SK-N-SH treated with all-trans-retinoic acid at 6 μM for 48 hours (cell line): ENCODE measurements around the gene SNX32.

Source experiments
- ATAC-seq: fragments of 200-7000 bp; cut with Tn5 transposase; 3 replicates; pipeline ENCODE4 v1.9.1; 2020; ENCODE audit warnings: mild to moderate bottlenecking, moderate library complexity
- ARNTL ChIP-seq: fragments of 450-650 bp; formaldehyde crosslinking; IDR thresholded peaks from 2 replicates; pipeline ENCODE4 v1.5.0; 2020; ENCODE audit warnings: low read depth, mild to moderate bottlenecking, moderate library complexity, borderline replicate concordance
- BACH2 ChIP-seq: fragments of 250-450 bp; sonication (Bioruptor Pico); IDR thresholded peaks from 2 replicates; pipeline ENCODE4 v1.9.0; 2021; ENCODE audit warnings: mild to moderate bottlenecking, borderline replicate concordance
- CREB5 ChIP-seq: fragments of 250-450 bp; sonication (Bioruptor Pico); IDR thresholded peaks from 2 replicates; pipeline ENCODE4 v1.5.1; 2020; ENCODE audit warnings: low read depth, mild to moderate bottlenecking, moderate library complexity
- CSDC2 ChIP-seq: fragments of 250-450 bp; sonication (Bioruptor Pico); IDR thresholded peaks from 2 replicates; pipeline ENCODE4 v1.5.0; 2020; ENCODE audit warnings: mild to moderate bottlenecking, moderate library complexity
- ESRRG ChIP-seq: fragments of 250-450 bp; sonication (Bioruptor Pico); IDR thresholded peaks from 2 replicates; pipeline ENCODE4 v1.6.1; 2021; ENCODE audit warnings: mild to moderate bottlenecking
- GLIS3 ChIP-seq: fragments of 250-450 bp; sonication (Bioruptor Pico); IDR thresholded peaks from 2 replicates; pipeline ENCODE4 v1.5.0; 2020; ENCODE audit warnings: mild to moderate bottlenecking, moderate library complexity
- ISL1 ChIP-seq: fragments of 250-450 bp; sonication (Bioruptor Pico); IDR thresholded peaks from 2 replicates; pipeline ENCODE4 v2.1.2; 2022; ENCODE audit warnings: mild to moderate bottlenecking, moderate library complexity
- OSR1 ChIP-seq: fragments of 250-450 bp; sonication (Bioruptor Pico); IDR thresholded peaks from 2 replicates; pipeline ENCODE4 v1.8.0; 2022; ENCODE audit warnings: moderate library complexity, mild to moderate bottlenecking, inconsistent platforms
- PPARA ChIP-seq: fragments of 250-450 bp; sonication (Bioruptor Pico); IDR thresholded peaks from 2 replicates; pipeline ENCODE4 v1.5.0; 2020; ENCODE audit warnings: mild to moderate bottlenecking, borderline replicate concordance
- SNAI2 ChIP-seq: fragments of 250-450 bp; sonication (Bioruptor Pico); IDR thresholded peaks from 2 replicates; pipeline ENCODE4 v1.5.0; 2020; ENCODE audit warnings: mild to moderate bottlenecking, moderate library complexity
- TCF4 ChIP-seq: fragments of 250-450 bp; sonication (Bioruptor Pico); IDR thresholded peaks from 2 replicates; pipeline ENCODE4 v1.8.0; 2021; ENCODE audit warnings: mild to moderate bottlenecking, moderate library complexity, borderline replicate concordance
- TOX ChIP-seq: fragments of 250-450 bp; sonication (Bioruptor Pico); IDR thresholded peaks from 2 replicates; pipeline ENCODE4 v1.8.0; 2021; ENCODE audit warnings: mild to moderate bottlenecking, moderate library complexity, borderline replicate concordance
- TSHZ2 ChIP-seq: fragments of 250-450 bp; sonication (Bioruptor Pico); IDR thresholded peaks from 2 replicates; pipeline ENCODE4 v1.5.0; 2020; ENCODE audit warnings: mild to moderate bottlenecking, moderate library complexity
- ZC3H10 ChIP-seq: fragments of 250-450 bp; sonication (Bioruptor Pico); IDR thresholded peaks from 2 replicates; pipeline ENCODE4 v1.5.1; 2021; ENCODE audit warnings: mild to moderate bottlenecking, moderate library complexity
- ZFP30 ChIP-seq: fragments of 450-650 bp; formaldehyde crosslinking; IDR thresholded peaks from 2 replicates; pipeline ENCODE4 v1.5.0; 2022; ENCODE audit warnings: mild to moderate bottlenecking, moderate library complexity
- ZNF565 ChIP-seq: fragments of 450-650 bp; formaldehyde crosslinking; conservative IDR thresholded peaks from 2 replicates; pipeline ENCODE4 v1.5.0; 2020; ENCODE audit warnings: low read depth, mild to moderate bottlenecking, moderate library complexity
- ZNF8 ChIP-seq: fragments of 450-650 bp; formaldehyde crosslinking; IDR thresholded peaks from 2 replicates; pipeline ENCODE4 v1.5.0; 2020; ENCODE audit warnings: mild to moderate bottlenecking, moderate library complexity
- TF ChIP-seq, protein P1 (sequence below): fragments of 250-450 bp; sonication (Bioruptor Pico); IDR thresholded peaks from 2 replicates; pipeline ENCODE4 v1.8.0; 2020; ENCODE audit warnings: mild to moderate bottlenecking, moderate library complexity, borderline replicate concordance
- TF ChIP-seq, protein P2 (sequence below): fragments of 250-450 bp; sonication (Bioruptor Pico); IDR thresholded peaks from 2 replicates; pipeline ENCODE4 v1.8.0; 2021; ENCODE audit warnings: low read depth, mild to moderate bottlenecking, moderate library complexity, borderline replicate concordance

SNX32 gene

GRCh38 chr11:65860278-65861164, 26.8 kb downstream of the SNX32 start, which contains the start of gene MUS81:
TSS of gene MUS81 (plus strand) at chr11:65860433. CDS start at chr11:65860754, 321 bp downstream.
- ATAC-seq = peak; percentile 63
- no peak for TF ChIP-seq ZNF565 (CRISPR knock-in tag)
- TF ChIP-seq, protein P1, sequence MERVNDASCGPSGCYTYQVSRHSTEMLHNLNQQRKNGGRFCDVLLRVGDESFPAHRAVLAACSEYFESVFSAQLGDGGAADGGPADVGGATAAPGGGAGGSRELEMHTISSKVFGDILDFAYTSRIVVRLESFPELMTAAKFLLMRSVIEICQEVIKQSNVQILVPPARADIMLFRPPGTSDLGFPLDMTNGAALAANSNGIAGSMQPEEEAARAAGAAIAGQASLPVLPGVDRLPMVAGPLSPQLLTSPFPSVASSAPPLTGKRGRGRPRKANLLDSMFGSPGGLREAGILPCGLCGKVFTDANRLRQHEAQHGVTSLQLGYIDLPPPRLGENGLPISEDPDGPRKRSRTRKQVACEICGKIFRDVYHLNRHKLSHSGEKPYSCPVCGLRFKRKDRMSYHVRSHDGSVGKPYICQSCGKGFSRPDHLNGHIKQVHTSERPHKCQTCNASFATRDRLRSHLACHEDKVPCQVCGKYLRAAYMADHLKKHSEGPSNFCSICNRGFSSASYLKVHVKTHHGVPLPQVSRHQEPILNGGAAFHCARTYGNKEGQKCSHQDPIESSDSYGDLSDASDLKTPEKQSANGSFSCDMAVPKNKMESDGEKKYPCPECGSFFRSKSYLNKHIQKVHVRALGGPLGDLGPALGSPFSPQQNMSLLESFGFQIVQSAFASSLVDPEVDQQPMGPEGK (CRISPR knock-in tag) = peak; percentile 31; the same call in 1 of the 2 replicates

- TF ChIP-seq, protein P2, sequence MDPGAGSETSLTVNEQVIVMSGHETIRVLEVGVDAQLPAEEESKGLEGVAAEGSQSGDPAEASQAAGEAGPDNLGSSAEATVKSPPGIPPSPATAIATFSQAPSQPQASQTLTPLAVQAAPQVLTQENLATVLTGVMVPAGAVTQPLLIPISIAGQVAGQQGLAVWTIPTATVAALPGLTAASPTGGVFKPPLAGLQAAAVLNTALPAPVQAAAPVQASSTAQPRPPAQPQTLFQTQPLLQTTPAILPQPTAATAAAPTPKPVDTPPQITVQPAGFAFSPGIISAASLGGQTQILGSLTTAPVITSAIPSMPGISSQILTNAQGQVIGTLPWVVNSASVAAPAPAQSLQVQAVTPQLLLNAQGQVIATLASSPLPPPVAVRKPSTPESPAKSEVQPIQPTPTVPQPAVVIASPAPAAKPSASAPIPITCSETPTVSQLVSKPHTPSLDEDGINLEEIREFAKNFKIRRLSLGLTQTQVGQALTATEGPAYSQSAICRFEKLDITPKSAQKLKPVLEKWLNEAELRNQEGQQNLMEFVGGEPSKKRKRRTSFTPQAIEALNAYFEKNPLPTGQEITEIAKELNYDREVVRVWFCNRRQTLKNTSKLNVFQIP (CRISPR knock-in tag) = no peak
- TF ChIP-seq TOX (CRISPR knock-in tag) = no peak
- no peak for TF ChIP-seq CSDC2 (CRISPR knock-in tag)
- no peak for TF ChIP-seq ZC3H10
- no peak for TF ChIP-seq TCF4 (CRISPR knock-in tag)
- TF ChIP-seq TSHZ2 (CRISPR knock-in tag) = 0 out of 2 replicates have a peak, but pooled peaks have one; percentile 7
- ATAC-seq = no peak
Observed at GRCh38 chr11:65861165-65861505, 27.4 kb downstream of the SNX32 start.

- TF ChIP-seq ESRRG (CRISPR knock-in tag) = no peak
- TF ChIP-seq, protein P2 (CRISPR knock-in tag) = no peak
- TF ChIP-seq ZNF8 = no peak
- TF ChIP-seq SNAI2 (CRISPR knock-in tag) = no peak
- no peak for ATAC-seq
Observed at GRCh38 chr11:65861533-65862183, 27.9 kb downstream of the SNX32 start.

GRCh38 chr11:65862191-65862735, 28.5 kb downstream of the SNX32 start:
- ATAC-seq = no peak
- TF ChIP-seq OSR1 (CRISPR knock-in tag) = no peak
- no peak for TF ChIP-seq ARNTL (CRISPR knock-in tag)
- TF ChIP-seq TSHZ2 (CRISPR knock-in tag) = no peak
- TF ChIP-seq PPARA (CRISPR knock-in tag) = no peak
- no peak for TF ChIP-seq ZNF565 (CRISPR knock-in tag)
- TF ChIP-seq ISL1 (CRISPR knock-in tag) = no peak
- TF ChIP-seq GLIS3 (CRISPR knock-in tag) = no peak
- TF ChIP-seq ZNF8 = no peak
- TF ChIP-seq BACH2 (CRISPR knock-in tag) = no peak
- no peak for TF ChIP-seq TCF4 (CRISPR knock-in tag)
- no peak for TF ChIP-seq ZFP30 (CRISPR knock-in tag)
- TF ChIP-seq SNAI2 (CRISPR knock-in tag) = no peak
- TF ChIP-seq CREB5 (CRISPR knock-in tag) = no peak
- TF ChIP-seq ZC3H10 = no peak
